ENCODE measurements around the gene PMPCA.
A peak's percentile ranks its signal among the peaks of the same experiment; 100 is the strongest.

Gene PMPCA

GRCh38 chr9:136454026-136454796, 43.8 kb downstream of the PMPCA start:
- H3K4me1 Mint-ChIP-seq (ENCODE audit: low read depth), result no peaks in the 10 kb centered on the region
- H3K27ac Mint-ChIP-seq, result no peak overlapping the region
- peaks cover 99% of the 10 kb centered on the region for H3K36me3 Mint-ChIP-seq (ENCODE audit: low read depth)
- H3K27me3 Mint-ChIP-seq, result no peaks in the 10 kb centered on the region
- no peak overlapping the region for H3K4me3 Mint-ChIP-seq
- DNase-seq, result no peak
- H3K9me3 Mint-ChIP-seq, result no peaks in the 10 kb centered on the region

DNA sequence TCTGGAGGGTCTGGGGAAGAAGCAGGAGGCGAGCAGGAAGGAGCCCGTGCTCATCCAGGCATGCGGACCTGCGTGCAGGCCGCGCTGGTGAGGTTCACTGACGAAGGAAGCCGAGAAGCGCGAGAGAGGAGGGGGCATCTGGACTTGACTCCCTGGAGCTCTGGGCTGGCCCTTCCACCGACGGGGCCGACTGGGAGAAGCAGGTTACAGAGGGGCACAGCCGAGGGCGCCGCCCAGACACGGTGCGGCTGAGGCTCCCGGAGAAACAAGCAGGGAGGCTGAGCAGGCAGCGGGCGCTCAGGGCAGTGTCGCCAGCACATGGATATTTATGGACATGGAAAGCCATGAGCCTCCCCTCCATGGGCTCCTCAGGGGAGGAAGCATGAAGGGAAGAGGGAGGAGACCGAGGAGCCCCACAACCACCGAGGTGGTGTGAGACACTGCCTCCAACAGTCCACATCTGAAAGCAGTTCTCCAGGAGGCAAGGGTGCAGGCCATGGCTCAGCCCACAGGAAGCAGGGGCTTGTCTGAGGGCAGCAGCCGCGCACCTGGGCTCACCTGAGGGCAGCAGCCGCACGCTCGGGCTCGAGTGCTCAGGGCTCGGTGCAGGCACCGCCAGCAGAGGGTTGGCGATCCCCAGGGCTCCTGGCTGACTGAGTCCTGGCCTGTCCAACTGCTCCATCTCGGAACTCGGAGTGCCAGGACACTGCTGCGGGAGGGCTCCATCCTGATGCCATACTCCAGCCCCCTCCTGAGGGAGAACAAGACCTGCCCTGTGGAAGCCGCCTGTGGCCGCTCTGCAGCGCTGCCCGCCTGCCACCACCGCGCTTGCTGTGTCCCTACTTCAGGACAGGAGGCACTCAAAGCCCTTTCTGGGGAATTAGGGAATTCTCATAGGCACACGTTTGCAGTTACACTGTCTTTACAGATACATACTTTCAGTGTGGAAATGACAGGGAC, 44.9 kb downstream of the PMPCA start:
- no peaks in the 10 kb centered on the region for H3K27me3 Mint-ChIP-seq
- DNase-seq, result no peak
- H3K4me3 Mint-ChIP-seq, result no peak overlapping the region
- peaks cover 97% of the 10 kb centered on the region for H3K36me3 Mint-ChIP-seq (ENCODE audit: low read depth)
- H3K27ac Mint-ChIP-seq, result no peak overlapping the region
- H3K4me1 Mint-ChIP-seq (ENCODE audit: low read depth), result no peaks in the 10 kb centered on the region
- no peaks in the 10 kb centered on the region for H3K9me3 Mint-ChIP-seq

DNA sequence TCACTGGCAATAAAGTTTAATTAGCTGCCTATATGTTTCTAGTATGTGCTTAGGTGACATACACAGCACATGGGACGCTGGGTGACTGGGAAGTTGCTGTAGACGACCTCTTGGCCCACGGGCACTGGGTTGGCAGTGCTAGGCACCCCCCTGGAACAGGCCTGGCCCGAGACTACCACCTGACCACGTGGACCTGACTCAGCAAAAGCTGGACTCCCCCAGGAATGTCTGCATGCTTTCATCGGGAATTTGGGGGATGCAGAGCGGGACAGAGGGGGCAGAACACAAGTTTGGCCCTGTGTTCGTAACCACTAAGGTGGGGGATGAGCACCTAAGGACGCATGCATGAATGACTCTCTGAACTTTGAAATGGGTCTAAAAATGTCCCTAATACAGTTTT, 45.8 kb downstream of the PMPCA start:
- no peak overlapping the region for H3K4me3 Mint-ChIP-seq
- no peak for DNase-seq
- H3K36me3 Mint-ChIP-seq (ENCODE audit: low read depth), result peaks cover 96% of the 10 kb centered on the region
- peak overlapping the region; percentile 59 for H3K27ac Mint-ChIP-seq
- H3K9me3 Mint-ChIP-seq, result no peaks in the 10 kb centered on the region
- H3K27me3 Mint-ChIP-seq, result no peaks in the 10 kb centered on the region
- no peaks in the 10 kb centered on the region for H3K4me1 Mint-ChIP-seq (ENCODE audit: low read depth)

- peaks cover 96% of the 10 kb centered on the region for H3K36me3 Mint-ChIP-seq (ENCODE audit: low read depth)
- DNase-seq, result no peak
- no peaks in the 10 kb centered on the region for H3K27me3 Mint-ChIP-seq
- no peak overlapping the region for H3K27ac Mint-ChIP-seq
- no peak overlapping the region for H3K4me3 Mint-ChIP-seq
- no peaks in the 10 kb centered on the region for H3K9me3 Mint-ChIP-seq
- H3K4me1 Mint-ChIP-seq (ENCODE audit: low read depth), result no peaks in the 10 kb centered on the region
These were observed 46.9 kb downstream of the PMPCA start for GRCh38 chr9:136457326-136457725.

DNA sequence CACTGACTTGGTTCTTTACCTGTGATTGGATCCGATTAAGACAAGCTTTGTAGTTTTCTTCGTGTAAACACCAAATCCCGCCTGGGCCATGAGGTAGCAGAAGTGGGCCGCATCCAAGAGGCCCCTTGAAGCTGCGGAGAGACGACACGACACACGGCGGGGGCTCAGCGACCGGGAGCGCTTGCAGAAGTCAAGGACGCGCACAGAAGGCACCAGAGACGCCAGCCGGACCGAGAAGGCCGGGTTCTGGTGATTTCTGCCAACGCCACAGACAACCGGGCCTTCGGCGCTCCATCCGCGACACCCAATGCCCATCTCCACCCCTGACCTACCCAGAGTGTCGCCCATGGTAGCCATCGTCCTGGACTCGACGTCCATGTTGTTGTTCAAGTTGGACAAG, 49.0 kb downstream of the PMPCA start:
- no peaks in the 10 kb centered on the region for H3K4me1 Mint-ChIP-seq (ENCODE audit: low read depth)
- H3K4me3 Mint-ChIP-seq, result no peak overlapping the region
- no peaks in the 10 kb centered on the region for H3K9me3 Mint-ChIP-seq
- DNase-seq, result no peak
- H3K27me3 Mint-ChIP-seq, result no peaks in the 10 kb centered on the region
- H3K36me3 Mint-ChIP-seq (ENCODE audit: low read depth), result peaks cover 96% of the 10 kb centered on the region
- no peak overlapping the region for H3K27ac Mint-ChIP-seq

DNA sequence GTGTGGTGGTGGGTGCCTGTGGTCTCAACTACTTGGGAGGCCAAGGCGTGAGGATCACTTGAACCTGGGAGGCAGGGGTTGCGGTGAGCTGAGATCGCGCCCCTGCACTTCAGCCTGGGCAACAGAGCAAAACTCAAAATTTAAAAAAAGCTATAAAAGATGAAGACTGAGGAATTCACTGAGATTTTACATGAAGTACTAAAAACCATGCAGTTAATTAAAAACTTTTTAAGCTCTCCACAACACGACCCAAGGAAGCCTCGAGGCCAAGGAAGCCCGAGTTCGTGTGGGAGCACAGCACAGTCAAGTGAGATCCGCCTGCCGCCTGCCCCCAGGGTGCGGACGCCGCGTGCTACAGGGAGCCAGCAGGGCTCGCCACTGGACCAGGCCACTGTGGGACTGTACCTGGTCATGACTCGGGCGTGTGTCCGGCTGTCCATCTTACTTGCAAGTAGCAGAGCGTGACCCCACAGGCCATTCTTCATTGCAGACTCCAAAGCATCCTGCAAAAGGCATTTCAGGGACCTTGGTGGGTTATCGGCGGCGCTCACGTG, 50.4 kb downstream of the PMPCA start:
- H3K4me1 Mint-ChIP-seq (ENCODE audit: low read depth), result no peaks in the 10 kb centered on the region
- H3K27ac Mint-ChIP-seq, result no peak overlapping the region
- DNase-seq, result no peak
- H3K27me3 Mint-ChIP-seq, result no peaks in the 10 kb centered on the region
- no peak overlapping the region for H3K4me3 Mint-ChIP-seq
- H3K9me3 Mint-ChIP-seq, result no peaks in the 10 kb centered on the region
- peaks cover 96% of the 10 kb centered on the region for H3K36me3 Mint-ChIP-seq (ENCODE audit: low read depth)

- Mint-ChIP-seq H3K36me3 (ENCODE audit: low read depth) (peaks cover 96% of the 10 kb centered on the region), H3K4me3 (no peak overlapping the region), H3K4me1 (ENCODE audit: low read depth) (no peaks in the 10 kb centered on the region), H3K9me3 (no peaks in the 10 kb centered on the region), H3K27me3 (no peaks in the 10 kb centered on the region), H3K27ac (no peak overlapping the region)
- no peak for DNase-seq
These were observed 52.2 kb downstream of the PMPCA start for GRCh38 chr9:136462664-136463063.

DNA sequence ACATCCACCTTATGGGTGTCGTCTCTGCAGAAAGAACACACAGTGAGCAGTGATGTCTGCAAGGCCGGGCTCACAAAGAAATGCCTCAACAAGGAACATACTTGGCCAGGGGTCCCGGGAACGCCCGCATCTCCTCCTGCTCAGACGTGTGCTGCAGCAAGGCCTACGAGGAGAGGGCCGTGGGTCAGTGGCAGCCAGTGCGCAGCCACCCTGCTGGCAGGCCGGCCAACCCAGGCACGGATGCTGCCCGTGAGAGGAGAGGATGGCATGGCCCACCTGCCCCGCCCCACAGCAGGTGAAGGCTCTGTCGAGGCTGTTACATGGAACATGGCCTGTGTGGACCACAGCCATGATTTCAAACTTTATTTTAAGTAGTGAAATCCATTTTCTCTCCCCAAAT, 53.1 kb downstream of the PMPCA start:
- H3K27me3 Mint-ChIP-seq, result no peaks in the 10 kb centered on the region
- H3K27ac Mint-ChIP-seq, result no peak overlapping the region
- H3K4me3 Mint-ChIP-seq, result no peak overlapping the region
- DNase-seq, result no peak
- no peaks in the 10 kb centered on the region for H3K4me1 Mint-ChIP-seq (ENCODE audit: low read depth)
- no peaks in the 10 kb centered on the region for H3K9me3 Mint-ChIP-seq
- peaks cover 94% of the 10 kb centered on the region for H3K36me3 Mint-ChIP-seq (ENCODE audit: low read depth)

DNA sequence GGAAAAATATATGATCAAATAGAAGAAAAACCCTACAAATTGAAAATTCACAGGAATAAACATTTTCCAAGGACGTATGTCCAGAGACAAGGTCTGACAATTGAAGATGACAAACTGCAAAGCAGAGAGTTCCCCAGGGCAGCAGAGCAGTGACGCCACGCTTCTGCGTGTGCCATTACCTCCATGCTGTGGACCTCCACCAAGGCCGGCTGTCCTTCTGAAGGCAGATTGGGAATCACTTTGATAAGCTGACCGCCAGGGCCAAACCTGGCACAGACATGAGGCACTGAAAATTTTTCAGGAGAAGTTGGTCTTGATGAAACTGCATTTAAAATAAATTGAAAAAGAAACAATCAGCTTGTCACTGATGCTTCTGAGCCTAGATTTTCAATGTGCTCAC, 53.8 kb downstream of the PMPCA start:
- no peaks in the 10 kb centered on the region for H3K27me3 Mint-ChIP-seq
- peaks cover 94% of the 10 kb centered on the region for H3K36me3 Mint-ChIP-seq (ENCODE audit: low read depth)
- H3K4me3 Mint-ChIP-seq, result no peak overlapping the region
- no peaks in the 10 kb centered on the region for H3K4me1 Mint-ChIP-seq (ENCODE audit: low read depth)
- no peaks in the 10 kb centered on the region for H3K9me3 Mint-ChIP-seq
- no peak overlapping the region for H3K27ac Mint-ChIP-seq
- DNase-seq, result no peak

- Mint-ChIP-seq H3K27me3 (no peaks in the 10 kb centered on the region), H3K27ac (no peak overlapping the region), H3K4me1 (ENCODE audit: low read depth) (no peaks in the 10 kb centered on the region), H3K36me3 (ENCODE audit: low read depth) (peaks cover 98% of the 10 kb centered on the region), H3K4me3 (no peak overlapping the region), H3K9me3 (no peaks in the 10 kb centered on the region)
- DNase-seq, result no peak
These were observed 55.2 kb downstream of the PMPCA start for GRCh38 chr9:136465500-136466154.

DNA sequence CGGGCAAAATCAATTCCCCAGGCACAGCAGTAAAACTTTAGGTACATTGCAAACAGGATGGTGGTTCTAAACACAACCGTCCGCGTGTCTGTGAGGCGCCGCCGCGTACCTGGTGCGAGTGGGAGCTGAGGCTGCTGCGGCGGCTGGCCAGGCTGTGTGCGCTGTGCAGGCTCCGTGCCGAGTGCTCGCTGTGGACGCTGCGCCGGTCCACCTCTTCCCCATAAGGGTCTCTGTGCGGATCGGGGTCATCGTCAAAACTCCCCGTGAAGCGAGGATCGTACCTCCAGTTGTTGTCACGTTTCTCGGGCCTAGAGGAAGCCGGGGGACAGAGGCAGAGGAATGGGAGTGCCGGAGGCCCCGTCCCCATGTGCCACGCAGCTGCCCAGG, 55.7 kb downstream of the PMPCA start:
- Mint-ChIP-seq H3K27me3 (no peaks in the 10 kb centered on the region), H3K4me1 (ENCODE audit: low read depth) (no peaks in the 10 kb centered on the region), H3K9me3 (no peaks in the 10 kb centered on the region), H3K36me3 (ENCODE audit: low read depth) (peaks cover 98% of the 10 kb centered on the region), H3K27ac (no peak overlapping the region), H3K4me3 (no peak overlapping the region)
- DNase-seq, result no peak

- Mint-ChIP-seq H3K27me3 (no peaks in the 10 kb centered on the region), H3K9me3 (no peaks in the 10 kb centered on the region), H3K4me1 (ENCODE audit: low read depth) (no peaks in the 10 kb centered on the region), H3K27ac (no peak overlapping the region), H3K36me3 (ENCODE audit: low read depth) (peaks cover 99% of the 10 kb centered on the region), H3K4me3 (no peak overlapping the region)
- no peak for DNase-seq
These were observed 57.3 kb downstream of the PMPCA start for GRCh38 chr9:136467766-136468165.

GRCh38 chr9:136470356-136470755, 59.9 kb downstream of the PMPCA start:
- Mint-ChIP-seq H3K27me3 (no peaks in the 10 kb centered on the region), H3K4me3 (no peak overlapping the region), H3K9me3 (no peaks in the 10 kb centered on the region), H3K36me3 (ENCODE audit: low read depth) (peaks cover 99% of the 10 kb centered on the region), H3K27ac (no peak overlapping the region), H3K4me1 (ENCODE audit: low read depth) (peaks cover 3% of the 10 kb centered on the region)
- no peak for DNase-seq

- Mint-ChIP-seq H3K27me3 (no peaks in the 10 kb centered on the region), H3K4me3 (no peak overlapping the region), H3K9me3 (no peaks in the 10 kb centered on the region), H3K36me3 (ENCODE audit: low read depth) (peaks cover 99% of the 10 kb centered on the region), H3K27ac (no peak overlapping the region), H3K4me1 (ENCODE audit: low read depth) (peaks cover 3% of the 10 kb centered on the region)
- DNase-seq, result no peak
These were observed 60.5 kb downstream of the PMPCA start for GRCh38 chr9:136470792-136471469.
